Prostate gland (tissue), 2 donors: ENCODE results near the gene HIVEP3. TPM values are rescaled to one million over a fixed set of nuclear protein-coding genes. Genes with fewer than 3 reads are reported as not detected.
A peak's percentile ranks its signal among the peaks of the same experiment; 100 is the strongest.

Source experiments
- DNase-seq: peaks from one replicate; pipeline ENCODE4 v3.0.0-alpha.2; 2019; ENCODE audit warnings: low spot score
- H3K27ac ChIP-seq, 2 donors: fragments of 200-600 bp; sonication (generic); 2 replicates each; pipeline ENCODE4 v1.5.1; 2017 to 2019
- H3K27me3 ChIP-seq: fragments of 200-600 bp; sonication (generic); replicated peaks from 2 replicates; pipeline ENCODE4 v1.5.1; 2019; ENCODE audit not compliant: insufficient read depth
- H3K36me3 ChIP-seq, 2 donors: fragments of 200-600 bp; sonication (generic); 1 replicate in 1 of 2; 2 replicates in 1 of 2; pipeline versions ENCODE4 v1.5.1 to v1.8.1; 2017 to 2019
- H3K4me1 ChIP-seq: fragments of 200-600 bp; sonication (generic); replicated peaks from 2 replicates; pipeline ENCODE4 v1.5.1; 2019
- H3K4me3 ChIP-seq, 2 donors: fragments of 200-600 bp; sonication (generic); 2 replicates each; pipeline ENCODE4 v1.5.1; 2017 to 2019
- H3K9me3 ChIP-seq: fragments of 200-600 bp; sonication (generic); 2 replicates; pipeline ENCODE4 v1.5.1; 2017
- CTCF ChIP-seq, 4 experiments: fragments of 200-600 bp in 2 of 4; fragments of 450-650 bp in 2 of 4; sonication (generic) in 2 of 4; IDR thresholded peaks; 1 replicate in 3 of 4; 2 replicates in 1 of 4; pipeline ENCODE4 v1.5.1; 2016 to 2019; ENCODE audit warnings: antibody characterized with exemption in 4 of 4, mild to moderate bottlenecking in 2 of 4, moderate library complexity in 2 of 4
- POLR2A ChIP-seq: fragments of 450-650 bp; IDR thresholded peaks from one replicate; pipeline ENCODE4 v1.6.1; 2016; ENCODE audit warnings: antibody characterized with exemption, mild to moderate bottlenecking
- POLR2AphosphoS5 ChIP-seq: sonication (generic); formaldehyde crosslinking; IDR thresholded peaks from one replicate; pipeline ENCODE4 v1.6.1; 2017; ENCODE audit warnings: antibody characterized with exemption
- WGBS: methylation state at CpG from one replicate; pipeline ENCODE4 v1.1.5; 2018; 5-methylcytosine and 5-hydroxymethylcytosine counted together
- intact Hi-C: fragments of 100-400 bp; cut with DNase I; formaldehyde crosslinking; loops from one replicate; pipeline ENCODE4 v1.14.2; 2022
- total RNA-seq, 2 donors: library from RNA; depleted of rRNA; stranded (reverse); fragments of >200 nt; gene quantifications; one replicate each; pipeline ENCODE4 v1.1.0, GENCODE V29; 2016

The HIVEP3 gene
- total RNA-seq, 2 donors from 2014 or later, result 9.3 to 11.2 TPM

GRCh38 chr1:41486371-41487125 lies 432.2 kb downstream of the HIVEP3 start:
- intact Hi-C loops, result loop anchor here (5.0 kb wide), 1 partner anchor 59 kb away; no protein-coding TSS in a partner anchor
- Histone ChIP-seq H3K27ac (no peak overlapping the region), H3K36me3 (no peaks in the 10 kb centered on the region), H3K9me3 (no peaks in the 10 kb centered on the region), H3K27me3 (no peaks in the 10 kb centered on the region), H3K4me3 (no peak overlapping the region), H3K4me1 (peaks cover 29% of the 10 kb centered on the region)
- 40% methylated on average over 23 of the region's 23 CpGs for WGBS
- no peak for DNase-seq
- no peak for TF ChIP-seq POLR2AphosphoS5
- TF ChIP-seq CTCF (IDR thresholded peaks at IDR 0.05), result no peak
- no peak for TF ChIP-seq POLR2A

- Histone ChIP-seq H3K27ac (no peak overlapping the region), H3K27me3 (no peaks in the 10 kb centered on the region), H3K4me1 (peaks cover 29% of the 10 kb centered on the region), H3K4me3 (no peak overlapping the region), H3K36me3 (no peaks in the 10 kb centered on the region), H3K9me3 (no peaks in the 10 kb centered on the region)
- DNase-seq, result no peak
- intact Hi-C loops, result loop anchor here (5.0 kb wide), 1 partner anchor 59 kb away; no protein-coding TSS in a partner anchor
- TF ChIP-seq CTCF (IDR thresholded peaks at IDR 0.05) (no peak), POLR2AphosphoS5 (no peak), POLR2A (no peak)
- WGBS, result 78% methylated on average over 4 of the region's 4 CpGs
These were observed 432.7 kb downstream of the HIVEP3 start for GRCh38 chr1:41486053-41486370.

GRCh38 chr1:41485605-41486004 lies 433.1 kb downstream of the HIVEP3 start:
- Histone ChIP-seq H3K4me1 (peaks cover 29% of the 10 kb centered on the region), H3K4me3 (no peak overlapping the region), H3K9me3 (no peaks in the 10 kb centered on the region), H3K27ac (no peak overlapping the region), H3K36me3 (no peaks in the 10 kb centered on the region), H3K27me3 (no peaks in the 10 kb centered on the region)
- intact Hi-C loops, result loop anchor here (5.0 kb wide), 1 partner anchor 58 kb away; no protein-coding TSS in a partner anchor
- DNase-seq, result no peak
- TF ChIP-seq POLR2AphosphoS5, result no peak
- no peak for TF ChIP-seq POLR2A
- TF ChIP-seq CTCF (IDR thresholded peaks at IDR 0.05), result no peak
- WGBS, result 40% methylated on average over 5 of the region's 5 CpGs

GRCh38 chr1:41484402-41485241 lies 434.1 kb downstream of the HIVEP3 start, which contains the start of gene EDN2:
EDN2 (minus strand) TSS chr1:41484683; CDS start chr1:41484601, 82 bp downstream.
- WGBS, result 13% methylated on average over 13 of the region's 27 CpGs
- Histone ChIP-seq H3K4me3 (peak within 1 kb of the TSS in 1 of 2 donors; percentile 20), H3K9me3 (no peaks in the 10 kb centered on the region), H3K27ac (peak within 1 kb of the TSS; percentile 69 to 72), H3K27me3 (no peaks in the 10 kb centered on the region), H3K36me3 (no peaks in the 10 kb centered on the region), H3K4me1 (peaks cover 29% of the 10 kb centered on the region)
- intact Hi-C loops, result loop anchor here (5.0 kb wide), 1 partner anchor 57 kb away; no protein-coding TSS in a partner anchor
- peak; percentile 91 for DNase-seq
- TF ChIP-seq POLR2A (peak; percentile 88), POLR2AphosphoS5 (peak; percentile 93), CTCF (IDR thresholded peaks at IDR 0.05) (peak in 3 of 4 experiments; percentile 17 to 70 (median 53))
